SK-N-SH (cell line): ENCODE results near the gene MAST2. TPM values are rescaled to one million over a fixed set of nuclear protein-coding genes. Genes with fewer than 3 reads are reported as not detected.

Experiments
- CTCF ChIA-PET: fragments of 300-600, 350-600 bp; formaldehyde crosslinking; extraction: SDS; loops from one replicate; lab custom pipeline; 2021; lab: Yijun Ruan, JAX
- POLR2A ChIA-PET: fragments of 350-600 bp; sonication (Branson Sonifier 250); formaldehyde crosslinking; extraction: SDS; loops from one replicate; lab custom pipeline; 2020; ENCODE audit warnings: antibody characterized with exemption, inconsistent platforms; lab: Yijun Ruan, JAX
- DNase-seq: peaks from one replicate; pipeline ENCODE4 v3.0.0; 2012
- H2AFZ ChIP-seq: fragments of 200-600 bp; sonication (generic); 2 replicates; pipeline ENCODE4 v1.8.1; 2016; ENCODE audit warnings: antibody characterized with exemption, mild to moderate bottlenecking, low read depth
- H3F3A ChIP-seq: fragments of 200-600 bp; sonication (generic); replicated peaks from 2 replicates; pipeline ENCODE3; 2016; ENCODE audit warnings: antibody characterized with exemption, mild to moderate bottlenecking; ENCODE audit not compliant: insufficient read depth
- H3K27ac ChIP-seq, 2 experiments: fragments of 200-500 bp in 1 of 2; fragments of 200-600 bp in 1 of 2; sonication (Bioruptor generic) in 1 of 2; sonication (generic), shearing (Covaris generic) in 1 of 2; 2 replicates each; pipeline versions ENCODE4 v1.5.1 to v1.6.1; 2014 to 2016; ENCODE audit warnings: low read depth in 2 of 2, inconsistent platforms in 1 of 2, low read length in 1 of 2, mild to moderate bottlenecking in 1 of 2, mixed read lengths in 1 of 2
- H3K27me3 ChIP-seq: fragments of 200-600 bp; sonication (generic), shearing (Covaris generic); 2 replicates; pipeline ENCODE4 v1.6.1; 2016; ENCODE audit warnings: mixed run types; ENCODE audit not compliant: insufficient read depth
- H3K36me3 ChIP-seq, 2 experiments: fragments of 200-500 bp in 1 of 2; fragments of 200-600 bp in 1 of 2; sonication (Bioruptor generic) in 1 of 2; sonication (generic) in 1 of 2; replicated peaks in 1 of 2; 2 replicates each; pipeline versions ENCODE3 to v1.5.1; 2014 to 2016; ENCODE audit warnings: low read length in 1 of 2, mild to moderate bottlenecking in 1 of 2; ENCODE audit not compliant: insufficient read depth in 2 of 2, control insufficient read depth in 1 of 2
- H3K4me1 ChIP-seq, 2 experiments: fragments of 200-500 bp in 1 of 2; fragments of 200-600 bp in 1 of 2; sonication (Bioruptor generic) in 1 of 2; sonication (generic), shearing (Covaris generic) in 1 of 2; 2 replicates each; pipeline versions ENCODE4 v1.5.1 to v1.6.1; 2014 to 2016; ENCODE audit warnings: low read depth in 1 of 2, low read length in 1 of 2, mixed run types in 1 of 2; ENCODE audit not compliant: insufficient read depth in 2 of 2, control insufficient read depth in 1 of 2
- H3K4me2 ChIP-seq: fragments of 200-600 bp; sonication (generic), shearing (Covaris generic); 2 replicates; pipeline ENCODE4 v1.6.1; 2017; ENCODE audit warnings: mixed run types
- H3K4me3 ChIP-seq, 2 experiments: fragments of 200-500 bp in 1 of 2; fragments of 200-600 bp in 1 of 2; sonication (Bioruptor generic) in 1 of 2; sonication (generic), shearing (Covaris generic) in 1 of 2; 2 replicates each; pipeline versions ENCODE4 v1.5.1 to v1.8.1; 2014 to 2016; ENCODE audit warnings: low read depth in 2 of 2, inconsistent platforms in 1 of 2, low read length in 1 of 2, mild to moderate bottlenecking in 1 of 2, mixed read lengths in 1 of 2, moderate library complexity in 1 of 2
- H3K79me2 ChIP-seq: fragments of 200-600 bp; sonication (generic); 2 replicates; pipeline ENCODE4 v1.8.1; 2017; ENCODE audit warnings: mild to moderate bottlenecking; ENCODE audit not compliant: insufficient read depth
- H3K9ac ChIP-seq: fragments of 200-600 bp; sonication (generic); 2 replicates; pipeline ENCODE4 v1.6.1; 2017; ENCODE audit warnings: mixed run types
- H3K9me2 ChIP-seq: fragments of 200-600 bp; sonication (generic); 2 replicates; pipeline ENCODE4 v1.6.1; 2017; ENCODE audit warnings: mixed run types
- H3K9me3 ChIP-seq: fragments of 200-600 bp; sonication (generic); 2 replicates; pipeline ENCODE4 v1.6.1; 2017; ENCODE audit warnings: mixed run types, mild to moderate bottlenecking, moderate library complexity
- H4K20me1 ChIP-seq: fragments of 200-600 bp; sonication (generic); 2 replicates; pipeline ENCODE4 v1.6.1; 2017; ENCODE audit warnings: mild to moderate bottlenecking, mixed run types; ENCODE audit not compliant: insufficient read depth
- CHD2 ChIP-seq: fragments of 150-350 bp; IDR thresholded peaks from 2 replicates; pipeline ENCODE4 v1.6.1; 2018; ENCODE audit warnings: low read length; ENCODE audit not compliant: partially characterized antibody
- EP300 ChIP-seq, 2 experiments: IDR thresholded peaks; 2 replicates each; pipeline versions ENCODE4 v1.4.0 to v1.6.1; 2012; ENCODE audit warnings: borderline replicate concordance in 1 of 2, low read depth in 1 of 2, low read length in 1 of 2
- EZH2phosphoT487 ChIP-seq: fragments of 200-600 bp; sonication (generic); IDR thresholded peaks from 2 replicates; pipeline ENCODE4 v1.6.1; 2017; ENCODE audit warnings: low read depth, mixed run types, mild to moderate bottlenecking, antibody characterized with exemption, moderate library complexity, borderline replicate concordance
- FOXM1 ChIP-seq: IDR thresholded peaks from 2 replicates; pipeline ENCODE4 v1.4.0; 2012; ENCODE audit warnings: low read depth, mild to moderate bottlenecking
- JUND ChIP-seq: IDR thresholded peaks from 2 replicates; pipeline ENCODE4 v1.4.0; 2012
- MAX ChIP-seq: IDR thresholded peaks from 2 replicates; pipeline ENCODE4 v1.4.0; 2012; ENCODE audit warnings: low read depth
- RAD21 ChIP-seq: IDR thresholded peaks from 2 replicates; pipeline ENCODE4 v1.6.1; 2012; ENCODE audit warnings: mild to moderate bottlenecking, low read length
- SMC3 ChIP-seq: IDR thresholded peaks from 2 replicates; pipeline ENCODE4 v1.6.1; 2012; ENCODE audit warnings: low read depth, low read length, improper control_type of control experiment
- TAF1 ChIP-seq: IDR thresholded peaks from 2 replicates; pipeline ENCODE4 v1.6.1; 2012; ENCODE audit warnings: low read depth, mild to moderate bottlenecking, low read length, moderate library complexity, borderline replicate concordance
- TCF12 ChIP-seq: IDR thresholded peaks from 2 replicates; pipeline ENCODE4 v1.4.0; 2012
- YY1 ChIP-seq: IDR thresholded peaks from 2 replicates; pipeline ENCODE4 v1.4.0; 2012; ENCODE audit warnings: low read depth, mild to moderate bottlenecking
- WGBS: methylation state at CpG from one replicate; pipeline ENCODE4 v1.1.6; 2017; ENCODE audit warnings: low lambda C conversion rate; 5-methylcytosine and 5-hydroxymethylcytosine counted together
- polyA plus RNA-seq, 3 experiments: library from polyadenylated mRNA; depleted of rRNA; stranded (reverse); fragments of >200 nt; gene quantifications; 2 replicates each; pipeline ENCODE4 v1.2.3, GENCODE V29; 2012
- TF ChIP-seq, protein P1 (sequence below): IDR thresholded peaks from 2 replicates; pipeline ENCODE4 v1.4.0; 2012; ENCODE audit warnings: low read depth, borderline replicate concordance

The MAST2 gene
- polyA plus RNA-seq, 1 of the 3 experiments (the other 2 are of a cell fraction) = 53.4 TPM

GRCh38 chr1:45887156-45887842 lies 83.9 kb downstream of the MAST2 start:
- no peak for TF ChIP-seq CHD2
- TF ChIP-seq SMC3 = no peak
- TF ChIP-seq, protein P1, sequence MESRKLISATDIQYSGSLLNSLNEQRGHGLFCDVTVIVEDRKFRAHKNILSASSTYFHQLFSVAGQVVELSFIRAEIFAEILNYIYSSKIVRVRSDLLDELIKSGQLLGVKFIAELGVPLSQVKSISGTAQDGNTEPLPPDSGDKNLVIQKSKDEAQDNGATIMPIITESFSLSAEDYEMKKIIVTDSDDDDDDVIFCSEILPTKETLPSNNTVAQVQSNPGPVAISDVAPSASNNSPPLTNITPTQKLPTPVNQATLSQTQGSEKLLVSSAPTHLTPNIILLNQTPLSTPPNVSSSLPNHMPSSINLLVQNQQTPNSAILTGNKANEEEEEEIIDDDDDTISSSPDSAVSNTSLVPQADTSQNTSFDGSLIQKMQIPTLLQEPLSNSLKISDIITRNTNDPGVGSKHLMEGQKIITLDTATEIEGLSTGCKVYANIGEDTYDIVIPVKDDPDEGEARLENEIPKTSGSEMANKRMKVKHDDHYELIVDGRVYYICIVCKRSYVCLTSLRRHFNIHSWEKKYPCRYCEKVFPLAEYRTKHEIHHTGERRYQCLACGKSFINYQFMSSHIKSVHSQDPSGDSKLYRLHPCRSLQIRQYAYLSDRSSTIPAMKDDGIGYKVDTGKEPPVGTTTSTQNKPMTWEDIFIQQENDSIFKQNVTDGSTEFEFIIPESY = no peak
- no peak for TF ChIP-seq TCF12
- WGBS = 100% methylated on average over 1 of the region's 1 CpG
- no peaks in the 10 kb centered on the region for H4K20me1 ChIP-seq
- H3K79me2 ChIP-seq = peaks cover 37% of the 10 kb centered on the region; the same call in 1 of the 2 replicates
- no peak overlapping the region for H3K4me3 ChIP-seq
- no peak overlapping the region for H3K27ac ChIP-seq
- peaks cover 22% of the 10 kb centered on the region for H3F3A ChIP-seq
- H3K9ac ChIP-seq = no peak overlapping the region
- H3K4me1 ChIP-seq = peaks cover 0 to 16% of the 10 kb centered on the region in 2 experiments; a peak in 1 of 4 replicates
- no peak overlapping the region for H2AFZ ChIP-seq
- H3K27me3 ChIP-seq = no peaks in the 10 kb centered on the region
- no peaks in the 10 kb centered on the region for H3K9me2 ChIP-seq
- no peak overlapping the region for H3K4me2 ChIP-seq
- no peak for DNase-seq
- ChIA-PET CTCF (no interaction called here), POLR2A (no interaction called here)
- peaks cover 0 to 3% of the 10 kb centered on the region in 2 experiments for H3K36me3 ChIP-seq
- no peaks in the 10 kb centered on the region for H3K9me3 ChIP-seq

GRCh38 chr1:45890078-45890477 lies 86.7 kb downstream of the MAST2 start:
- Histone ChIP-seq H3K9ac (no peak overlapping the region), H3K79me2 (peaks cover 40% of the 10 kb centered on the region; the same call in 1 of the 2 replicates), H3K9me2 (no peaks in the 10 kb centered on the region), H3K4me3 (no peak overlapping the region), H3K27ac (no peak overlapping the region), H3K27me3 (no peaks in the 10 kb centered on the region), H3K9me3 (no peaks in the 10 kb centered on the region), H2AFZ (no peak overlapping the region), H3F3A (peaks cover 22% of the 10 kb centered on the region), H3K4me2 (no peak overlapping the region), H4K20me1 (no peaks in the 10 kb centered on the region), H3K36me3 (peaks cover 0 to 3% of the 10 kb centered on the region in 2 experiments), H3K4me1 (0 out of 4 replicates have a peak, but pooled peaks cover 0 to 5% of the 10 kb centered on the region in 2 experiments)
- CTCF ChIA-PET = interaction anchor here (0.9 kb wide), 1 partner anchor 9 kb away, joined by 3 read pairs; no protein-coding TSS in a partner anchor
- POLR2A ChIA-PET = no interaction called here
- no peak for TF ChIP-seq JUND
- WGBS = 100% methylated on average over 2 of the region's 2 CpGs
- no peak for DNase-seq

DNA sequence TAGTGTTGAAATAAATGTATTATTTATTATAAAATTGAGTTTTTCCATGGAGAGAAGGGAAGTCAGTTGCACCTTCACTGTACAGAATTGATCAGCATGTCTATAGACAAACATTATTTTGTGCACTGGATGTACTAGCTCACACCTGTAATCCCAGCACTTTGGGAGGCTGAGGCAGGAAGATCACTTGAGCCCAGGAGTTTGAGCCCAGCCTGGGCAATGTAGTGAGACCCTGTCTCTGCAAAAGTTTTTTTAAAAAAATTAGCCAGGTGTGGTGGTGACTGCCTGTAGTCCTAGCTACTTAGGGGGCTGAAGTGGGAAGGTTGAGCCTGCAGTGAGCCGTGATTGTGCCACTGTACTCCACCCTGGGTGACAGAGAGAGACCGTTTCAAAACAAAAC lies 87.7 kb downstream of the MAST2 start:
- CTCF ChIA-PET = interaction anchor here (0.9 kb wide), 1 partner anchor 10 kb away, joined by 3 read pairs; no protein-coding TSS in a partner anchor
- Histone ChIP-seq H3K79me2 (peaks cover 39% of the 10 kb centered on the region), H3K27ac (peak overlapping the region in 1 of 2 experiments; percentile 87; a peak in 2 of 4 replicates), H3K9me3 (no peaks in the 10 kb centered on the region), H2AFZ (no peak overlapping the region), H3K9ac (no peak overlapping the region), H4K20me1 (no peaks in the 10 kb centered on the region), H3K4me1 (0 out of 4 replicates have a peak, but pooled peaks cover 0 to 9% of the 10 kb centered on the region in 2 experiments), H3K9me2 (no peaks in the 10 kb centered on the region), H3K4me3 (no peak overlapping the region), H3K4me2 (no peak overlapping the region), H3F3A (peaks cover 22% of the 10 kb centered on the region), H3K36me3 (peaks cover 0 to 3% of the 10 kb centered on the region in 2 experiments), H3K27me3 (no peaks in the 10 kb centered on the region)
- POLR2A ChIA-PET = no interaction called here
- TF ChIP-seq EP300 (IDR thresholded peaks at IDR 0.05; ENCODE audit: borderline replicate concordance in 1 of 2, low read depth in 1 of 2, low read length in 1 of 2) = no peak
- TF ChIP-seq MAX = no peak
- no peak for TF ChIP-seq YY1
- no peak for TF ChIP-seq EZH2phosphoT487
- no peak for TF ChIP-seq RAD21
- no peak for TF ChIP-seq FOXM1
- no peak for TF ChIP-seq TAF1
- 98% methylated on average over 2 of the region's 2 CpGs for WGBS
- DNase-seq = no peak
